GOT3 (cell line): ENCODE measurements around the gene TMX1.

Source experiments
- DNase-seq: peaks from one replicate; lab custom pipeline; 2025; ENCODE audit warnings: mixed read lengths; lab: John Stamatoyannopoulos, UW

Gene TMX1

GRCh38 chr14:51242545-51243490, 2.8 kb downstream of the TMX1 start:
- no peak for DNase-seq

GRCh38 chr14:51244591-51244990, 4.5 kb downstream of the TMX1 start:
- no peak for DNase-seq

DNA sequence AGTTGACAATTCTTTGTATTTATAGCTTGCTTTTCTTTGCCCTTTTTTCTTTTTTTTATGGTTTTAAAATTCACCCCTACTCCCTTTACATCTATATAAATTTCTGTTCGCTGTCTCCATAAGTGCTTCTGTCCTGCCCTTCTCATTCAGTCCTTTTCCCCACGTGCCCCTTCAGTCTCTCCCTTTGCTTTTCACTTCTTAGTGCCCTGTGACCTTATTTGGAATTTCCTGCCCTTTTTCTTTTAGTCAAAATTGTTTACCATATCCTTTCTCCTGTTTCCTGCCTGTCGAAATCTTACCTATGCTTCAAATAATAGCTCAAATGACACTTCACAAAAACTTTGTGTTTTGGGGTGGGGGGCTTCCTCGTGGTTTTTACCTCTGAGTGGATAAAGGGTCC, 6.0 kb downstream of the TMX1 start:
- no peak for DNase-seq

DNA sequence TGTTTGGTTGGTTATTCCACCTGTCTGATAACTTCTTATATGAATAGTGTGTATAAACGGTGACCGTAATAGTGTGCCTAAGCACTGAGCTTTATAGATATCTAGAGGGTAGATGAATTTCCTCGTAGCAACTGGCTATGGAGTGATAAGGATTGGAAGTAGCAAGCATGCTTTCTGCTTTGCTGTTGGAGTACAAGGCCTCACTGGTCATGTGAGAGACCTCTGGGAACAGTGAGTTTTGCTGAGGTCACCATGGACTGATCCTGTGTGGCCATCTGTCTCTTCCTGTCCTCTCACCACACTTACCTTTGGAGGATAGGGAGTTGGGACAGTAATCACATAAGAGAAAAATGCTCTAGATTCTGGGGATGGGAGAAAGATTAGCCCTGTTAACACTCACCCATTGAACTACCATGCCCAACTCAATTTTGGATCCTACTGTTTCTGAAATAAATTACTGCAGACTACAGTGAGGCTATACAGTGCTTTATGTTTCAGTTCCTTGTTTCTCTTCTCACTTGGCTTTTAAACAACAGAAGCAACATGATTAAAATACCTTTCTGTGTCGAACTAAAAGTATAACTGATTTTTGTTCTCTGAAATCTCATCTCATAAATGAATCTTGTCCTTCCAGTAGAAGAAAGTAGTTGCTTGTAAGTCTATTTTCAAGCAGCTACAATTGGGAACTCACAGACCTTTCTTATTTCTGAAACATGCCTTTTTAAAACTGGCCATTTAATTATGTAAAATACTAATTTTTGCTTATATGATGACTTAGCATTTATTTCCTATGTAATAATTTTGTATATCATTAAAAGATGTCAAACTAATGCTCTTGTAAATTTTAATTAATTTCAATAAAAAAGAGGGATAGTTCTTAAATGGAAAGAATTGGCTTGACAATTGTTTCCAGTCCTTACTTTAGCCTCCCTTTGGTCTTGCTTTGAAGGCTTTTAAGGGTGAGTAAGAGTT, 8.3 kb downstream of the TMX1 start:
- no peak for DNase-seq

DNA sequence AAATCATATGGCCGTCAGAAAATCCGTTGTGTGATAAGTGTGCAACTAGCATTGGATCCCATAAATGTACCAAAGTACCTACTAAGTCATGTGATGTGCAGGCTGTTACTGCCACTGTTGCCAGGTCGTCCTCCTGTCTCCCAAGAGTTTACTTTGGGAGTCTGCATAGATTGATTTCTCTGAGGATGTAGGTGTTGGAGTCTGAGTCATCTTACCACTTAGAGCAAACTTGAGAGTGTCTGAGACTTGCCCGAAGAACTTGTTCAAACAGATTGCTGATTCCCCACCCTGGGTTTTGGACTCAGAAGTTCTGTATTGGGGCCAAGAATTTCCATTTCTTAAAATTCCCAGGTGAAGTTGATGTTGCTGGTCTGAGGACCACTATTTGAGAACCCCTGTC, 11.4 kb downstream of the TMX1 start:
- no peak for DNase-seq

DNA sequence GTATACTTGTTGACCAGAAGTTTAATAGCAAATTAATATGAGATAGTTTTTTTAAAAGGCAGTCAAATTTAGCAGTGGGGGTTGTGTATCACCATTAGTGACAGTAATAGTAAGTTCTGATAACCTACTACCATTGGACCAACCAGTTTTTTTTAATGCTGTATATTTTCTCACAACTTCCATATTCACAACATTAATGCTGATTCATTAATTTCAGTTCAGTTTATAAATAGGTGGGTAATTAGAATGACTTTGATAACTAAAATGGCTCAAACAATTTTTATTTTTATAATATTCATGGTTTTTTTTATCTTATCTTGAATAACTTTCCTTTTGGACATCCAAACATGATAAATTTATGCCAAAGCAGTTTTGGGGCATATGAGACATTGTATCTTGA, 13.8 kb downstream of the TMX1 start:
- no peak for DNase-seq

GRCh38 chr14:51258280-51258679, 18.2 kb downstream of the TMX1 start:
- DNase-seq, result no peak

DNA sequence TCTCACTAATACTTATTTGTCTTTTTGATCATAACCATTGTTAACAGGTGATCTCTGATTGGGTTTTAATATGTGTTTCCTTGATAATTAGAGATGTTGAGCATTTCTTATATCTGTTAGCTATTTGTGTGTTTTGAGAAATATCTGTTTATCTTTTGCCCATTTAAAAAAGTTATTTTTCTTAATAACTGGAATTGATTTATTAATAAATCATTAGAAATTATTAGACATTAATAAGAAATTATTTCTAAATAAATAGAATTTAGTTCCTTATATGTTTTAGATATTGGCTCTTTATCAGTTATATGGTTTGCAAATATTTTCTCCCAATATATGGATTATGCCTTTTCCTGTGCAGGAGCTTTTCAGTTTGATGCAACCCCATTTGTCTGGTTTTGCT, 18.7 kb downstream of the TMX1 start:
- no peak for DNase-seq

DNA sequence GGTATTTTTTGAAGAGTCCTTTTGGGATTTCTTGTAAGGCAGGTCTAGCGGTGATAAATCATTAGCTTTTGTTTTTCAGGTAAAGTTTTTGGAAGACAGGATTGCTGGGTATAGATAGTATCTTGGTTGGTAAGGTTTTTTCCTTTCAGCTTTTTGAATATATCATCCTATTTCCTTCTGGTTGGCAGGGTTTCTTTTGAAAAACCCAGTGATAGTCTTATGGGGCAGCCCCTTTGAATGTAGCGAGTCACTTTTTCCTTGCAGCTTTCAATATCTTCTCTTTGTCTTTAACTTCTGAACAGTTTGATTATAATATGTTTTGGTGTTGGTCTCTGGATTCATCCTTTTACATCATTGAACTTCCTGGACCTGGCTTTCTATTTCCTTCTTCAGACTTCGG, 20.2 kb downstream of the TMX1 start:
- DNase-seq, result no peak

DNA sequence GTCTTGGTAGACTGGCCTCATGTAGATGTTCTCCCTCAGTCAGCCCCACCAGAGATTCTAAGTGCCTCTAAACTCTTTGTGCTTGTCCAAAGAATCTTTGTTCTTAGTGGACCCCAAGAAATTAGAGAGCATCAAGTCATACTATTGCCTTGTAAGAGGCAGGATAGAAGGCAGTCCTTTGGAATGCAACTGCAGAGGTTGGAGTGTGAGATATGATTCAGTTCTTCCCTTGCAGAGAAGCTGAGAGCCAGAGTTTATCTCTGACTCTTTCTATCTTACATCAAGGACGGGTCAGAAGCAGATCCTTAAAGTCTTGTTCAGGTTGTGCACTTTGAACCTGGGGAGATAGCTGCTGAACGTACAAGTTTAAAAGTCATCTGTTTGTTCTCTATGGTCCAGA, 21.1 kb downstream of the TMX1 start:
- no peak for DNase-seq

- DNase-seq, result no peak
Observed at GRCh38 chr14:51262868-51263267, 22.8 kb downstream of the TMX1 start.

DNA sequence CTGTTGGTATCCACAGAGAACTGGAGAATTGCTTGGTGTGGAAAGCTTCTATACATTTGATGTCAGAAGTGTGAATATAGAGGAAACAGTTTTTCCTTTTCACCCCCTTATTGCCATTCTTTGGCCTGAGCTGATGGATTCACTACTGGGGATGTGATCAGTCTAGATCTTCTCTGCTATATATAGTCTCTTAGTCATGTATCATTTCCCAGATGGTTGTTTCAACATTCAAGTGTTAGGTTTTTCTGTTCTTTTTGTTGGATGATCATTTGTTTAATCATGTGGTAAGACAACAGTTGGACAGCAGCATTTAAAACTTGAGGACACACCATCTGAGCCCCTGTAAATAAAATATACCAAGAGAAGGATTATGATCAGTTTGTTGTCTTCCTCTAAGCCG, 29.6 kb downstream of the TMX1 start:
- no peak for DNase-seq

- no peak for DNase-seq
Observed at GRCh38 chr14:51276605-51277004, 36.6 kb downstream of the TMX1 start.

- no peak for DNase-seq
Observed at GRCh38 chr14:51277753-51278415, 37.8 kb downstream of the TMX1 start.

DNA sequence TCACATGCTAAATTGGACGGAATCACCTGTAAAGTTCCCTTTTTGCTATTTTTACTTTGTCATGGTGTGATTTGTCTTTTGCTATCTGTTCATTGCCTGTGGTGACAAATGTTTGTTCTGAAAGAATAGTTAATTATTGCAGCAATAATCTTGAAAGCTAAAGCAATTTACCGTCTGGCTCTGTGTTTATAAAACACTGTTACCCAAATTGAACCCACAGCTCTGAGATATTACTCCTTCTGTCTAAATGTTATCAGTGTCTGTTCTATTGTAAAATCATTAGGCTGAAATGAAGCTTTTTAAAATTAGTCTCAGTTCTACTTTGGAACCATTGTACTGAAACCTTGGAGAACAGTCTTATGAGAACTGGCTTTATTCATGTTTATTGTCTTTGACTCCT, 42.5 kb downstream of the TMX1 start:
- DNase-seq, result no peak

DNA sequence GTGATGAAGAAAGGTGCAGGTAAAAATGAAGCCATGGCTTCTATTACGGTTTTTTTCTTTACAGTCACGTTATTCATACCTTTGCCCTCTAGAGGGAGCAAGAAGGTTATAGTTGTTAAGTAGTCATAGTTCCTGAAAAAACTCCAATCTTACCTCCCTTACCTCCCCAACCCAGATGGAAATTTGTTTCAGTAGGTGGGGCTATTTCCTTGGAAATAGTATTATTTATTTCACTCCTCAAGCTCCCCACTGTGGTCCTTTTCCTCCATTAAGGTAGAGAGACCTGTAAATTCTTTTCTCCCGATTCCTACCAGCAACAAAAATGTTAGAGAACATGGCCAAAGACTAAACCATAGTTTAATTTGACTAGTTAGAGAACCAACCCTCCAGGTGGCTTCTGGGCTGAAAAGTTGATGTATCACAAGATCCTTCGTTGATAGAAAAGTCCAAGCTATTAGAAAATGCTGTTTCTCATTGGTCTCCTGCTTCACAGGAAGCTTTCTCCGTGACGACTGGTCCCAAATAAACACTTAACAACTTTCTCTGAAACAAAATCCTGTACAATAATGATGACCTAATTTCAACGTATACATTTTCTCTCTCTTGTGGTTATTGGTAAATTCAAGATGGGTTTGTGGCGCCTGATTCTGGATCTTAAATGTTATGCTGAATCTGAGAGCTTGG, 43.5 kb downstream of the TMX1 start:
- DNase-seq, result no peak

GRCh38 chr14:51284241-51284640, 44.2 kb downstream of the TMX1 start:
- DNase-seq, result no peak

DNA sequence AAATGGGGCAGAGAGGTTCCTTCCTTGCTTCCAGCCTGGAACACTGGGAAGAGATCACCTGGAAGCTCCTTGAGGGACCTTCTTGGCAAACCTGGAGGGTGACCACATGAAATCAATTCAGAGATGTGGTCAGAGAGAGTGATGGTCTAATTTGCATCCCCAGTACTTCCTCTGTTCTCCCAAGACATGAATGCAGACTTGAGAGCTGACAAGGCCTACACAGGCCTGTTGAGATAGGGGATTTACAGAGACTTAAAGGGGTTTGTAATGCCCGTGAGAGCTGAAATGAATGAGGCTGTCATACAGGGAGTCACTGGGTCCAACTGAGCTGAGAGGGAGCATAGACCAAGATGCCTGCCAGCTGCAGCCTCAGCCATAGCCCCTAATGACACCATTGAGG, 45.1 kb downstream of the TMX1 start:
- no peak for DNase-seq

GRCh38 chr14:51289169-51289568, 49.1 kb downstream of the TMX1 start:
- no peak for DNase-seq

DNA sequence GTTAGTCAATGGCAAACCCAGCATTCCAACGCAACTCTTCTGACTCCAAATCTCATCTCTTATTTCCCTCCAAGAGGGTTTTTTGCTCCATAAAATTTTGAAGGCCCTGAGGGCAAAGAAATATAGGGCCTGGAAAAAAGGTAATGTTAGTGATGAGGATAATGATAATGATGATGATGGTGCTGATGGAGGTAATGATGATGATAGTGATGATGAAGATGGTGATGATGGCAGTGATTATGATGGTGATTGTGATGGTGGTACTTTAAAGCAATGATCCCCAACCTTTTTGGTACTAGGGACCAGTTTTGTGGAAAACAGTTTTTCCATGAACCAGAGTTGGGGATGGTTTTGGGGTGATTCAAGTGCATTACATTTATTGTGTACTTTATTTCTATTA, 50.1 kb downstream of the TMX1 start:
- no peak for DNase-seq

GRCh38 chr14:51291016-51291415, 51.0 kb downstream of the TMX1 start:
- no peak for DNase-seq
